Esophagus mucosa (tissue), 1 donor: ENCODE data around the gene EPHB2. TPM values are rescaled to one million over a fixed set of nuclear protein-coding genes. Genes with fewer than 3 reads are reported as not detected.
"Not testable (repeated sequence)": the region's sequence is repeated elsewhere in the genome, so short reads cannot be mapped to it uniquely, and the experiment has no call there.

ENCODE experiments used
- ATAC-seq: fragments of 200-7000 bp; cut with Tn5 transposase; one replicate; pipeline ENCODE4 v1.9.1; 2020
- total RNA-seq: library from RNA; stranded (reverse); gene quantifications from one replicate; pipeline ENCODE4 v1.2.4, GENCODE V29; 2023
- donor health status: DM: yes; HTN: yes; CAD: no.

Gene EPHB2
- total RNA-seq, 1 donor from 2014 or later: 2.2 TPM

DNA sequence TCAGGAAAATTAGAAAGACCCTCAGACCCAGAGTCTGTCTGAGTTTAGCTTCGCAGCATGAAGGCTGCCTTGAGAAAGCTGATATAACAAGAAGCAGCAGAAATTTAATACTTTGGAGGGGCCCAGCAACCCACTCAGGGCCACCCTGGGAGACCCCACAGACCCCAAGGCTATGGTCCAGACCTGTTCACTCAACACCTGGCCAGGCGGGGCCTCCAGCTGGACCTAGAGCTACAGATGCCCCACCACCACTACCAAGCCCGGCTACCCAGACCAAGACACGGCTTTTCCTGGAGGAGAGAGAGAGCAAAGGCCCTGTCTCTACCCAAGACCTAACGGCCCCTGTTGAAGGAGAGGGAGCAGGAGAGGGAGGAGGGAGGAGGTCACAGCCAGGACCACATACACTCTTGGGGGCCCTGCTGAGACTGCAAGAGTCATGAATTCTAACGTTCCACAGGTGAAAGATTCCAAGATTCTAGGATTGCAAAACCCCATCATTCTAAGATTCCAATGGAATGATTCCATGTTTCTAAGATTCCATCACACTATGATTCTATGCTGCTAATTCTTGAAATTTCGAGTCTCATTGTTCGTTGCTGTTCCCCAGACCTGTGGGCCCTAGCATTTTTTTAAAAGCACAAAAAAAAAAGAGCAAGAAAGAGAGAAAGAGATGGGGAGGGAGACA lies 208.8 kb downstream of the EPHB2 start:
- ATAC-seq: no peak

- no peak for ATAC-seq
Measured at GRCh38 chr1:22920026-22920733, 209.5 kb downstream of the EPHB2 start.

- ATAC-seq: no peak
Measured at GRCh38 chr1:22920734-22921451, 210.3 kb downstream of the EPHB2 start.

DNA sequence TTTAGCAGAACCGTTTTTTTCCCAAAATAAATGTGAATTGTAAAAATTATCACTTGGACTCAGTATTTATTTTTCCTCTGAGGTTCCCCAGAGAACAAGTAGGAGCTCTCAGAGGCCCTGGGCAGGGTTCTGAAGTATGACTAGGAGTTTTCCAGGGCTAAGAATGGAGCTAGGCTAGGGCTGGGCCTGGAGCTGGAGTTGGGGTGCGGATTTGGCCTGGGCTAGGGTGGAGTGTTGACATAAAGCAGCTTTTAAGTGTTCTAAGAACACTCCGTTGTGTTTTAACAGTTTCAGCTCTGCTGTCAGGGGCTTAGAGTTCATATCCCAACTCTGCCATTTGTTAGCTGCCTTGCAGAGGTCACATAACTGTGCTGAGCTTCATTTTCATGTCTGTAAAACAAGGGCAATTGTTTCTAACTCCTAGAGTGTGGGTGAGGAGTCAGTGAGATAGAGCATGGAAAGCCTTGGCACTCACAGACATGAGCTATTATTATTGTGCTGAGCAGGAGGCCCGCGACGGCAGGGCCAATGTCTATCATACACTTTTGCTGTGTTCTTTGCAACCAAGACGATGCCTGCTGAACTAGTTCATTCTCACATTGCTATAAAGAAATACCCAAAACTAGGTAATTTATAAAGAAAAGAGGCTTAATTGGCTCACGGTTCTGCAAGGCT lies 210.9 kb downstream of the EPHB2 start:
- no peak for ATAC-seq

DNA sequence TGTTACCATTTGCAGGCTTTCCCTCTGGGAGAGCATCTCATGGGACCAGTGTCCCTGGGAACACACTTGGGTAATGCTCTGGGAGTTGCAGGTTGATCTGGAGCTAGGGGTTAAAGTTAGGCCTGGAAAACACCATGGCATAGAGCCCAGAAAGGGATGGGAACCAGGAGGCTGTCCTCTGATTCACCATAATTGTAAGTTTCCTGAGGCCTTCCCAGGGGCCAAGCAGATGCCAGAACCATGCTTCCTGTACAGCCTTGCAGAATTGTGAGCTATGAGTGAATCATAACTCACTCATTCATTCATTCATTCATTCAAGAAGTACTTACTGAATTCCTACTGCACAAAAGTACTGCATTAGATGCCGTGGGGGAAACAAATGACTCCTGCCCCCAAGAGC lies 212.0 kb downstream of the EPHB2 start:
- no peak for ATAC-seq

DNA sequence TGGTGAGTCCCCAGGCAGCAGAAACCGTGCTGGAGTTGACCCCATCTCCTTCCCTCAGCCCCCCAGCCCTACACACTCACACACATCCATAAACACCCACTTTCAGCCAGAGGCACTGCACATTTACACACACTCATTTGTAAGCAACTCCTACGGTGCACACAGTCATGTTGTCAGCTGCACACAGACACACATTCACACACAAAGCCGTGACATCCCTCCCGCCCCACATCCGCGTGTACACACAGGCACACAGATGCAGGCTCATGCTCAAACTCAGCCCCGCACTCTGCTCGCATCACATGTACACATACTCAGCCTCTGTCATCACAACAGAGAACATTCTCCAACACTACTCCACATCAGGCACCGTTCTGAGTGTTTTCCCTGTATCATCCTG lies 214.5 kb downstream of the EPHB2 start:
- peak; percentile 8 for ATAC-seq

DNA sequence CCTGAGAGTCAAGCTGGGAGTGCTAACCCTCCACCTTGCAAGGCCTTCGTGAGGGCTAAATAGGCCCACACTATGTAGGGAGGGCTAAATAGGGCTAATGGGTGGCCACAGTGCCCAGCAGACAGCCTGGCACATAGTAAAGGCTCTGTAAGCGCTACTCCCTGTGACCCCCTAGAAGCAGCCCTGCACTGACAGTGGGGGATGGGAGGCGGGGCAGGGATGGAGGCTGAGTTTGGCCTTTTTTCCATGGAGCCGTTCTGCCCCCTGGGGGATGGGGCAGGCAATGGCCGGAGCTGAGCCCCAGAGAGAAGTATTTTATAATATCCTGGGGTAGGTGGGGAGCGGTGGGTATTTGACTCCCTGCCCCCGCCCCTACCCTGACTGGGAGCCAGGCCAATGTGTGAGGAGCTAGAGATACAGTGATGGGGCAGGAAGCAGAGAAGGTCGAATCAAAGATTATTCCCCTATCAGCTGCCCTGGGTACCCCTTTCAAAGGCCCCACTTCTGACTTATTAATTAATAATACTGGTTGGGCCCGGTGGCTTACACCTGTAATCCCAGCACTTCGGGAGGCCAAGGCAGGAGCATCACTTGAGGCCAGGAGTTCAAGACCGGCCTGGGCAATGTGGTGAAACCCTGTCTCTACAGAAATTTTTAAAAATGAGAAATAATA lies 219.7 kb downstream of the EPHB2 start:
- peak; percentile 58 for ATAC-seq

GRCh38 chr1:22932803-22933470 lies 222.3 kb downstream of the EPHB2 start:
- ATAC-seq: no peak

DNA sequence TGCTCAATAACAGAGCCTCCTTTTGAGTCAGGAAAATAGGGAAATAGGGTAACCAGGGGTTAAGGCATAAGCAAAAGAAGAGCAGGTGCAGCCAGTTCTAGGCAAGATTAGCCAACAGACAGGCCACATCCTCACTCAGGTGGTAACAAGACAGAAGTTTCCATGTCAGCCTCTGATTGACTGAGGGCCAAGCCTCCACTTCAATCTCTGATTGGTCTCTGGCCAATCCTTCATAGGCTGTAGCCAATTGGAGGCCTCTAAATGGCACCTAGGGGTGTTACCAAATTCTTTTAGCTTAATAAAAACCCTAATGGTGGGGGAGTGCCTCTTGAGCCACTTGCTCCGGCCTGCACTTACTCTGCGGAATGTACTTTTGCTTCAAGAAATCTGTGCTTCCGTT lies 224.8 kb downstream of the EPHB2 start:
- ATAC-seq: no peak

- no peak for ATAC-seq
Measured at GRCh38 chr1:22936681-22937080, 226.0 kb downstream of the EPHB2 start.

DNA sequence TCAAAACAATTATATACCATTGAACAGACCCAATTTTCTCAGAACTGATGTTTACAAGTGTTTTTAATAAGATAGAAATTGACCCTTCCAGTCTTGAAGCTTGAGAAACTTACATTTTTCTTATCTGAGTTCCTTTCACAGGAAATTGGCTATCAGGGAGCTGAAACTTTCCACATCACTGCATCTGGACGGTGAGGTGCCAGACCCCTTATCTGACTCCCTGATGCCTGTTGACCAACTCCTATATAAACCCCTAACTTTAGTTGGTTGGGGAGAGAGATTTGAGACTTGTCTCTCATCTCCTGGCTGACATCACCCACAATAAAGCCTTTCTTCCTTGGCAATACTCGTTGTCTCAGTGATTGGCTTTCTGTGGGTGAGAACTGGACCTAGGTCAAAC lies 230.6 kb downstream of the EPHB2 start:
- no peak for ATAC-seq

GRCh38 chr1:22944346-22945055 lies 233.9 kb downstream of the EPHB2 start:
- ATAC-seq: no peak

DNA sequence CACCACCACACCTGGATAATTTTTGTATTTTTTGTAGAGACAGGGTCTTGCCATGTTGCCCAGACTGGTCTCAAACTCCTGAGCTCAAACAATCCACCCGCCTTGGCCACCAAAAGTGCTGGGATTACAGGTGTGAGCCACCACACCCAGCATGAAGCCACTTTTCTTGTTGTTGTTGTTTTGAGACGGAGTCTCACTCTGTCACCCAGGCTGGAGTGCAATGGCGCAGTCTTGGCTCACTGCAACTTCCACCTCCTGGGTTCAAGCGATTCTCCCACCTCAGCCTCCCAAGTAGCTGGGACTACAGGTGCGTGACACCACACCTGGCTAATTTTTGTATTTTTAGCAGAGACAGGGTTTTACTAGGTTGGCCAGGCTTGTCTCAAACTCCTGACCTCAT lies 234.5 kb downstream of the EPHB2 start:
- not testable (repeated sequence) for ATAC-seq

DNA sequence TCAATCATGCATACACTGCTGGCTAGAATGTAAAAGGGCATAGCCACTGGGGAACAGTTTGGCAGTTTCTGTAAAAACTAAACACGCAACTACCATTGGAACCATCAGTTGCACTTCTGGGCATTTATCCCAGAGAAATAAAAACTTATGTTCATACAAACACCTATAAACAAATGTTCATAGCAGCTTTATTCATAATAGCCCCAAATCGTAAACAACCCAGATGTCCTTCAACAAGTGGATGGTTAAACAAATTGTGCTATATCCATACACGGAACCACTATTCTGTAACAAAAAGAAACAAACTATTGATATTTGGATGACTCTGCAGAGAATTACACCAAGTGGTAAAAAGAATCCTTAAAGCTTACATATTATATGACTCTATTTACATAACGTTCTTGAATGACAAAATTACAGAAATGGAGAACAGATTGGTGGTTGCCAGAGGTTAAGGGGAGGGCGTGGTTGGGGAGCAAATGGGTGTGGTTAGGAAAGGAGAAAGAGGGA lies 239.2 kb downstream of the EPHB2 start:
- no peak for ATAC-seq

- no peak for ATAC-seq
Measured at GRCh38 chr1:22951796-22952195, 241.2 kb downstream of the EPHB2 start.

DNA sequence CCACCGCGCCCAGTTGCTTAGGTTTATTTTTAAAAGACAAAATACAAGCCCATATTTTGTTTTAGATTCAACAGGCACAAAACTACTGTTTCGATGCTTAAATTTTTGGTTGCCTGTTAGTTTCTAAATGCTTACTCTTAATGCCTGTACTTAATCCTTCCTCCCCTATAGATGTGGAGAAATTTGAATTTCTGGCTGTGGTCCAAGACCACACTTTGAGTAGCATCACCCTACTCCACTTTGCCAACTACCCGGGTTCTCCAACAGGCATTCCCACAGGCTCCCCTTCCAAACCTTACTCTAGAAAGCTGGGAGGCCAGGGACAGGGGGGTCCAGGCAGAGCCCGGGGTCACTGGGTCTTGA lies 242.0 kb downstream of the EPHB2 start:
- no peak for ATAC-seq

GRCh38 chr1:22953057-22953739 lies 242.6 kb downstream of the EPHB2 start:
- ATAC-seq: peak; percentile 42

DNA sequence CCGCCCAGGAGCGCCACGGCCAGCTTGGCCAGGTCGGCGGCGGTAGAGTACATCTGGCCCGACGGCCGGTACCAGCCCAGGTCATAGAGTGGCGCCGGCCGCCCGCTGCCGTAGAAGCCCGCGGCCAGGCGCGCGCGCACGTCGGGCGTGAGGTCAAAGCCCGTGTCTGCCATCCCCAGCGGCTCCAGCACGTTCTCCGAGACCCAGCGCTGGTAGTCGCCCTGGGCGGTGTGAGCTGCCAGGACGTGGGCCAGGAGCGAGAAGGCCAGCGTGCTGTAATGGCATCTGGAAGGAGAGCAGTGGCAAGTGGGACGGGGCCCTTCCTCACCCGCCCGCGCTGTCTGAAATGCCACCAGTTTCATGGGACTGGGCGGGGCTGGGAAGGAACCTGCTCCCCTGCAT lies 243.1 kb downstream of the EPHB2 start:
- no peak for ATAC-seq

DNA sequence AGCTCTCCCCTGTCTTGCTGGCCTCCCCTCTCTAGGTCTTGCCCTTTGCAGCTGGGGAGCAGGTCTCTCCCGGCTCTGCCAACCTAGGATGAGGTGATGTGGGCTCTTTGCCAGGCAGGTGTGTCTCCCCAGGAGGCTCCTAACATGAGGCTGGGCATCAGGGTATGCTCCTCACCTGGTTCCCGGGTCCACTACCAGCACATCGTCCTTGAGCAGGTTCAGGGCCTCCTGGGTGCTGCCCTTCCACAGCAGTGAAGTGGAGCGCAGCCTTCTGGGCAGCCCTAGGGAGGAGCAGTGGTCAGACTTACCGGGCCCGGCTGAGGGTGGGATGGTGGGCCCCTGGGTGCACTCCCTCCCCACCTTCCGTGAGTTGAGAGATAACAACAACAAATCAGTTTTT lies 244.5 kb downstream of the EPHB2 start:
- no peak for ATAC-seq

DNA sequence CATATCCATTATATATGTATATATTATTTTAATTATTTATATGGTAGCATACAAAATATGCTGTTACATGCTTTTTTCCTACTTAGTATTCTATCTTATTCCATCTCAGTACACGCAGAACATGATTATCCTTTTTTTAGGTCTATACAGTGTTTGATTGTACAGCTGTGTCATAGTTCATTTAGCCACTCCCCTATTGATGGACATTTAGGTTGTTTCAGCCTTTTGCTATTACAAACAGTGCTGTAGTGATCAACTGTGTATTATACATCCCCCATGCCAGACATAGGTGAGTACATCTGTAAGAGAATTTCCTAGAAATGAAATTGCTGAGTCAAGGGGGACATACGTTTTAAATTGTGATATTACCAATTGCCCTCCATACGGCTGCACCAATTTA lies 246.4 kb downstream of the EPHB2 start:
- ATAC-seq: no peak

- ATAC-seq: no peak
Measured at GRCh38 chr1:22958556-22958955, 247.9 kb downstream of the EPHB2 start.
